ENCODE results near the gene ST8SIA6.

DNA sequence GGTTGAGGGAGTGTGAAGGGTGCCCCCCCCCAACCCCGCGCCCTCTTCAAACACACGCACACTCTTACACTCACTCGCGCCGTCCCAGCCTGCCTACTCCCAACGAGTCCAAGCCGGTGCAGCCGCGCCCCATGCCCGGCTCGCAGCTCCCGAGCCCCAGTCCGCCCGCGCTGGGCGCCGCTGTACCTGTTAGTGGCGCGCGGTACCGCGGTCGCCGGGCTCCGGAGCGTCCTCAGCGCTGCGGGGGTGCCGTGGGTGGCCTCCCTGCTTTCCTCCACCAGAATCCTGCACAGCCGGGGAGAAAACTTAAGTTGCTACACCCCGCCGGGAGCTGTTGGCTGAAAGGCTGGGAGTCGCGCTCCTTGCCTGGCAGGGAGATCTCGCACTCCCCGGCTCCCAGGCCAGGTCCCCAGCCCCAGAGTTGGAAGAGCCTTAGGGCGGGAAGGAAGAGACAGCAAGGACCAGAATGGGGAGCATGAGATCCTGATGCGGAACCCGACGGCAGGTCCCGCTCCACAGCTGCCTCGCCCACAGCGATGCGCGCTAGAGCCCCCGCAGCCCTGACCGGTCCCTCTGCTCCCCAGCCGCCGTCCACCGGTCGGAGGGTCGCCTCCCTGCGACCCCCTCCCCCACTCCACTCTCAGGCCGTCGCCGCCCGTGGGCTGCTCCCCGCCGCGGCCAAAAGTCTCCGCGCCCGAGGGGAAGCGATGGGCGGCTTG is 863 bp downstream of the ST8SIA6 start:
- TF ChIP-seq, protein P1, sequence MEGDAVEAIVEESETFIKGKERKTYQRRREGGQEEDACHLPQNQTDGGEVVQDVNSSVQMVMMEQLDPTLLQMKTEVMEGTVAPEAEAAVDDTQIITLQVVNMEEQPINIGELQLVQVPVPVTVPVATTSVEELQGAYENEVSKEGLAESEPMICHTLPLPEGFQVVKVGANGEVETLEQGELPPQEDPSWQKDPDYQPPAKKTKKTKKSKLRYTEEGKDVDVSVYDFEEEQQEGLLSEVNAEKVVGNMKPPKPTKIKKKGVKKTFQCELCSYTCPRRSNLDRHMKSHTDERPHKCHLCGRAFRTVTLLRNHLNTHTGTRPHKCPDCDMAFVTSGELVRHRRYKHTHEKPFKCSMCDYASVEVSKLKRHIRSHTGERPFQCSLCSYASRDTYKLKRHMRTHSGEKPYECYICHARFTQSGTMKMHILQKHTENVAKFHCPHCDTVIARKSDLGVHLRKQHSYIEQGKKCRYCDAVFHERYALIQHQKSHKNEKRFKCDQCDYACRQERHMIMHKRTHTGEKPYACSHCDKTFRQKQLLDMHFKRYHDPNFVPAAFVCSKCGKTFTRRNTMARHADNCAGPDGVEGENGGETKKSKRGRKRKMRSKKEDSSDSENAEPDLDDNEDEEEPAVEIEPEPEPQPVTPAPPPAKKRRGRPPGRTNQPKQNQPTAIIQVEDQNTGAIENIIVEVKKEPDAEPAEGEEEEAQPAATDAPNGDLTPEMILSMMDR (IDR thresholded peaks at IDR 0.05), result no peak
- no peak for TF ChIP-seq POLR2A (IDR thresholded peaks at IDR 0.05)
